Measurements from ENCODE around the gene SIT1. TPM values are rescaled to one million over a fixed set of nuclear protein-coding genes. Genes with fewer than 3 reads are reported as not detected.
A peak's percentile ranks its signal among the peaks of the same experiment; 100 is the strongest.

The SIT1 gene
- total RNA-seq, 3 donors from 2014 or later (not counting 1 experiment from before 2014, with no cell fraction given): 1.2 to 1.4 TPM; not detected in 1

GRCh38 chr9:35691757-35692301, 41.1 kb upstream of the SIT1 start:
- Histone ChIP-seq H3K4me3 (ENCODE audit: low read length) (no peak overlapping the region), H3K4me1 (ENCODE audit: control insufficient read depth, insufficient read depth, low read length) (peaks cover 24% of the 10 kb centered on the region), H3K9me3 (ENCODE audit: control insufficient read depth, insufficient read depth, low read length) (no peaks in the 10 kb centered on the region), H3K27ac (ENCODE audit: low read length) (no peak overlapping the region), H3K27me3 (ENCODE audit: control insufficient read depth, insufficient read depth, low read length) (no peaks in the 10 kb centered on the region), H3K36me3 (ENCODE audit: control insufficient read depth, insufficient read depth, low read length) (peaks cover 12% of the 10 kb centered on the region)
- H3K4me3 Mint-ChIP-seq: peak overlapping the region; percentile 90
- 94% methylated on average over 11 of the region's 13 CpGs for WGBS (ENCODE audit: insufficient coverage)
- intact Hi-C loops (cut with micrococcal nuclease): no loop called here
- H3K27me3 Mint-ChIP-seq (ENCODE audit: low read depth in 2 of 2): no peaks in the 10 kb centered on the region
- H3K36me3 Mint-ChIP-seq: no peaks in the 10 kb centered on the region
- DNase-seq (no peak), ATAC-seq (no peak)
- peak overlapping the region; percentile 78 to 84 for H3K27ac Mint-ChIP-seq
- no peak for TF ChIP-seq CTCF (IDR thresholded peaks at IDR 0.05)
- peaks cover 6 to 31% of the 10 kb centered on the region in 2 donors for H3K4me1 Mint-ChIP-seq
- H3K9me3 Mint-ChIP-seq: no peaks in the 10 kb centered on the region

- ATAC-seq: peak in 1 of 3 donors; percentile 35
- DNase-seq: no peak
- Mint-ChIP-seq H3K27me3 (ENCODE audit: low read depth in 2 of 2) (no peaks in the 10 kb centered on the region), H3K4me1 (peaks cover under 1 to 26% of the 10 kb centered on the region in 2 donors), H3K9me3 (no peaks in the 10 kb centered on the region), H3K27ac (peak overlapping the region; percentile 78 to 84), H3K36me3 (no peaks in the 10 kb centered on the region), H3K4me3 (peak overlapping the region; percentile 90)
- peaks cover 7% of the 10 kb centered on the region for H3K36me3 ChIP-seq (ENCODE audit: control insufficient read depth, insufficient read depth, low read length)
- no peak for TF ChIP-seq CTCF (IDR thresholded peaks at IDR 0.05)
- intact Hi-C loops (cut with micrococcal nuclease): no loop called here
- peak overlapping the region; percentile 78 for H3K4me3 ChIP-seq (ENCODE audit: low read length)
- no peaks in the 10 kb centered on the region for H3K27me3 ChIP-seq (ENCODE audit: control insufficient read depth, insufficient read depth, low read length)
- WGBS (ENCODE audit: insufficient coverage): 27% methylated on average over 10 of the region's 10 CpGs
- peak overlapping the region; percentile 47 for H3K27ac ChIP-seq (ENCODE audit: low read length)
- peaks cover 18% of the 10 kb centered on the region for H3K4me1 ChIP-seq (ENCODE audit: control insufficient read depth, insufficient read depth, low read length)
- H3K9me3 ChIP-seq (ENCODE audit: control insufficient read depth, insufficient read depth, low read length): no peaks in the 10 kb centered on the region
Observed at GRCh38 chr9:35691334-35691650, 40.6 kb upstream of the SIT1 start.

GRCh38 chr9:35690614-35691333, 40.0 kb upstream of the SIT1 start:
- intact Hi-C loops (cut with micrococcal nuclease): no loop called here
- H3K27me3 Mint-ChIP-seq (ENCODE audit: low read depth in 2 of 2): no peaks in the 10 kb centered on the region
- H3K9me3 ChIP-seq (ENCODE audit: control insufficient read depth, insufficient read depth, low read length): no peaks in the 10 kb centered on the region
- TF ChIP-seq CTCF (IDR thresholded peaks at IDR 0.05): no peak
- peaks cover 17% of the 10 kb centered on the region for H3K4me1 ChIP-seq (ENCODE audit: control insufficient read depth, insufficient read depth, low read length)
- H3K4me3 Mint-ChIP-seq: peak overlapping the region; percentile 90
- peak overlapping the region; percentile 78 for H3K4me3 ChIP-seq (ENCODE audit: low read length)
- no peaks in the 10 kb centered on the region for H3K27me3 ChIP-seq (ENCODE audit: control insufficient read depth, insufficient read depth, low read length)
- no peaks in the 10 kb centered on the region for H3K36me3 Mint-ChIP-seq
- peak overlapping the region; percentile 78 to 84 for H3K27ac Mint-ChIP-seq
- ATAC-seq: peak; percentile 61 to 68 (median 65)
- peak overlapping the region; percentile 47 for H3K27ac ChIP-seq (ENCODE audit: low read length)
- peaks cover 2% of the 10 kb centered on the region for H3K36me3 ChIP-seq (ENCODE audit: control insufficient read depth, insufficient read depth, low read length)
- H3K4me1 Mint-ChIP-seq: peaks cover 0 to 25% of the 10 kb centered on the region in 2 donors
- DNase-seq: peak; percentile 19 to 56
- H3K9me3 Mint-ChIP-seq: no peaks in the 10 kb centered on the region
- under 1% methylated on average over 61 of the region's 61 CpGs for WGBS (ENCODE audit: insufficient coverage)

Measured in natural killer cell (primary cell).